Measurements from ENCODE around the gene PPL.

DNA sequence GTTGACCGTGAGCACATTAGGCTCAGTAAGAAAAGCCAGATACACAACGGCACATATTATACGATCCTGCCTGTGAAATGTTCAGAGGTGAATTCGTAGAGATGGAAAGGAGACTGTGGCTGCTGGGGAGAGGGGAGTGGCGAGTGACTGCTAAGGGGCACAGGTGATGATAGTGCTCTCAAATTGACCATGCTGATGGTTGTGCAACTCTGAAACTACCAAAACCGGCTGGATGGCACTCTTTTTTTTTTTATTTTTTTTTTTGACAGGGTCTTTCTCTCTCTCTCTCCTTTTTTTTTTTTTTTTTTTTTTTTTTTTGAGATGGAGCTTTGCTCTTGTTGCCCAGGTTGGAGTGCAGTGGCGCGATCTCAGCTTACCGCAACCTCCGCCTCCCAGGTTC is 13.0 kb upstream of the PPL start:
- TF ChIP-seq, protein P1, sequence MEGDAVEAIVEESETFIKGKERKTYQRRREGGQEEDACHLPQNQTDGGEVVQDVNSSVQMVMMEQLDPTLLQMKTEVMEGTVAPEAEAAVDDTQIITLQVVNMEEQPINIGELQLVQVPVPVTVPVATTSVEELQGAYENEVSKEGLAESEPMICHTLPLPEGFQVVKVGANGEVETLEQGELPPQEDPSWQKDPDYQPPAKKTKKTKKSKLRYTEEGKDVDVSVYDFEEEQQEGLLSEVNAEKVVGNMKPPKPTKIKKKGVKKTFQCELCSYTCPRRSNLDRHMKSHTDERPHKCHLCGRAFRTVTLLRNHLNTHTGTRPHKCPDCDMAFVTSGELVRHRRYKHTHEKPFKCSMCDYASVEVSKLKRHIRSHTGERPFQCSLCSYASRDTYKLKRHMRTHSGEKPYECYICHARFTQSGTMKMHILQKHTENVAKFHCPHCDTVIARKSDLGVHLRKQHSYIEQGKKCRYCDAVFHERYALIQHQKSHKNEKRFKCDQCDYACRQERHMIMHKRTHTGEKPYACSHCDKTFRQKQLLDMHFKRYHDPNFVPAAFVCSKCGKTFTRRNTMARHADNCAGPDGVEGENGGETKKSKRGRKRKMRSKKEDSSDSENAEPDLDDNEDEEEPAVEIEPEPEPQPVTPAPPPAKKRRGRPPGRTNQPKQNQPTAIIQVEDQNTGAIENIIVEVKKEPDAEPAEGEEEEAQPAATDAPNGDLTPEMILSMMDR (IDR thresholded peaks at IDR 0.05): no peak
- no peak for TF ChIP-seq EP300 (IDR thresholded peaks at IDR 0.05)

Measured in suprapubic skin (tissue), 3 donors.